OCI-LY3 (cell line): ENCODE results near the gene CDH23.

ENCODE experiments used
- H2AFZ ChIP-seq: fragments of 200-600, 300-600 bp; shearing (Covaris generic); 2 replicates; pipeline ENCODE4 v1.6.0; 2014; ENCODE audit warnings: antibody characterized with exemption, low read depth, low read length
- H3K27ac ChIP-seq: fragments of 200-600, 300-600 bp; sonication (generic); 2 replicates; pipeline ENCODE4 v1.5.1; 2014; ENCODE audit warnings: mild to moderate bottlenecking, low read length, moderate library complexity, mixed read lengths
- H3K27me3 ChIP-seq: fragments of 200-600, 300-600 bp; sonication (generic); 2 replicates; pipeline ENCODE4 v1.6.1; 2014; ENCODE audit warnings: low read depth, low read length, mixed read lengths
- H3K36me3 ChIP-seq: fragments of 200-600, 300-600 bp; sonication (generic); replicated peaks from 2 replicates; pipeline ENCODE3; 2014; ENCODE audit warnings: low read depth, low read length, mixed read lengths
- H3K4me1 ChIP-seq: fragments of 300-600, 200-600 bp; sonication (generic); 2 replicates; pipeline ENCODE4 v1.6.1; 2014; ENCODE audit warnings: low read length, mixed read lengths
- H3K4me2 ChIP-seq: fragments of 200-600, 300-600 bp; sonication (generic); 2 replicates; pipeline ENCODE4 v1.6.1; 2014; ENCODE audit warnings: low read length, mixed read lengths
- H3K4me3 ChIP-seq: fragments of 300-600, 200-600 bp; sonication (generic); 2 replicates; pipeline ENCODE4 v1.5.1; 2014; ENCODE audit warnings: antibody characterized with exemption, mild to moderate bottlenecking, low read length, moderate library complexity
- H3K79me2 ChIP-seq: fragments of 300-600, 200-600 bp; shearing (Covaris generic); 2 replicates; pipeline ENCODE4 v1.6.1; 2014; ENCODE audit warnings: mild to moderate bottlenecking, low read length, mixed read lengths
- H3K9ac ChIP-seq: fragments of 300-600, 200-600 bp; shearing (Covaris generic); 2 replicates; pipeline ENCODE4 v1.6.0; 2014; ENCODE audit warnings: mild to moderate bottlenecking, low read length, moderate library complexity
- H3K9me3 ChIP-seq: fragments of 200-600, 300-600 bp; shearing (Covaris generic); 2 replicates; pipeline ENCODE4 v1.6.1; 2014; ENCODE audit warnings: low read length, mixed read lengths; ENCODE audit not compliant: insufficient read depth
- H4K20me1 ChIP-seq: fragments of 200-600, 300-600 bp; sonication (generic); 2 replicates; pipeline ENCODE4 v1.6.1; 2016; ENCODE audit warnings: low read length, mixed read lengths; ENCODE audit not compliant: insufficient read depth
- EZH2phosphoT487 ChIP-seq: fragments of 200-600 bp; shearing (Covaris generic); IDR thresholded peaks from 2 replicates; pipeline ENCODE4 v1.6.1; 2018; ENCODE audit warnings: antibody characterized with exemption, mixed run types, low read depth
- TF ChIP-seq, protein P1 (sequence below): fragments of 200-600, 300-600 bp; sonication (generic); IDR thresholded peaks from 2 replicates; pipeline ENCODE4 v1.5.1; 2014; ENCODE audit warnings: antibody characterized with exemption, low read length, low read depth

CDH23 gene

DNA sequence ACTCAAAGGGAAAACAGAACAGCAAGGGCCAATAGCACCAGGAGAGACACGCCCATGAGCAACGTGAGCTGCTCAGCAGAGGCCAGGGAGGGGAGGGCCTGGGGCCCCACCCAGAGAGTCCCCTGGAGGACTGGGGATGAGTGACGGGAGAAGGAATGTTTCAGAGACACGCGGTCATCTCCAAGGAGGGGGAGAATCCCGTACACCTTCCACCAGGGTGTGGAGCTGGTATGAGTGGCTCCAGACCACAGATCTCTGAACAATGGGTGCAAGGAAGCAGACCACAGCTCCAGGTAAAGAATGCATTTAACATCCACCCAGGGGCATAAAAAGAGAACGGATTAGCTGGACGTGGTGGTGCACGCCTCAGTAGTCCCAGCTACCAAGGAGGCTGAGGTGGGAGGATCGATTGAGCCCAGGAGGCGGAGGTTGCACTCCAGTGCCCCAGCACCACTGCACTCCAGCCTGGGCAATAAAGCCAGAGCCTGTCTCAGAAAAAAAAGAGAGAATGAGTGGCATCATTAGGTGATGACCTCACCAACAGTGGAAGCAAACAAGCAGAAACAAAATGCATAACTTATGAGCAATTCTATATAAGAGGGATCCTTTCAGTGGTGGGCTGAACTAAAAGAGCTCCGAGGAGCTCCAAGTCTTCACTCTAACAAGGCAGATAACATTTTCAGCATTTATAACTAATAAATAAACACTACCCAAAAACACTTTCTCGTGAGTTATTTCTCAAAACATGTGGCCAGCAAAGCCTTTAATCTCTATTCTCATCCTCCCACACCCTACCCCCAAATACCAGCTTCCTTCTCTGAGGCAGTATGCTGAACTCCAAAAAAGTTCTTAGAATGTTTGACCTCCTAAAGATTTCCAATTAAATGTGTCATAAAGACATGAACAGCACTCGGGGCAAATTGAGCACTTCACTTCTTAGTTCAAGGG lies 441.8 kb downstream of the CDH23 start:
- H3K79me2 ChIP-seq, result peaks cover 24% of the 10 kb centered on the region
- H4K20me1 ChIP-seq, result peaks cover 88% of the 10 kb centered on the region
- H2AFZ ChIP-seq, result no peak overlapping the region
- H3K4me2 ChIP-seq, result no peak overlapping the region
- no peak overlapping the region for H3K4me3 ChIP-seq
- no peak overlapping the region for H3K9ac ChIP-seq
- H3K27ac ChIP-seq, result no peak overlapping the region
- peaks cover 59% of the 10 kb centered on the region for H3K27me3 ChIP-seq
- no peaks in the 10 kb centered on the region for H3K36me3 ChIP-seq
- H3K4me1 ChIP-seq, result peaks cover 38% of the 10 kb centered on the region
- TF ChIP-seq EZH2phosphoT487, result no peak
- TF ChIP-seq, protein P1, sequence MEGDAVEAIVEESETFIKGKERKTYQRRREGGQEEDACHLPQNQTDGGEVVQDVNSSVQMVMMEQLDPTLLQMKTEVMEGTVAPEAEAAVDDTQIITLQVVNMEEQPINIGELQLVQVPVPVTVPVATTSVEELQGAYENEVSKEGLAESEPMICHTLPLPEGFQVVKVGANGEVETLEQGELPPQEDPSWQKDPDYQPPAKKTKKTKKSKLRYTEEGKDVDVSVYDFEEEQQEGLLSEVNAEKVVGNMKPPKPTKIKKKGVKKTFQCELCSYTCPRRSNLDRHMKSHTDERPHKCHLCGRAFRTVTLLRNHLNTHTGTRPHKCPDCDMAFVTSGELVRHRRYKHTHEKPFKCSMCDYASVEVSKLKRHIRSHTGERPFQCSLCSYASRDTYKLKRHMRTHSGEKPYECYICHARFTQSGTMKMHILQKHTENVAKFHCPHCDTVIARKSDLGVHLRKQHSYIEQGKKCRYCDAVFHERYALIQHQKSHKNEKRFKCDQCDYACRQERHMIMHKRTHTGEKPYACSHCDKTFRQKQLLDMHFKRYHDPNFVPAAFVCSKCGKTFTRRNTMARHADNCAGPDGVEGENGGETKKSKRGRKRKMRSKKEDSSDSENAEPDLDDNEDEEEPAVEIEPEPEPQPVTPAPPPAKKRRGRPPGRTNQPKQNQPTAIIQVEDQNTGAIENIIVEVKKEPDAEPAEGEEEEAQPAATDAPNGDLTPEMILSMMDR, result no peak
- H3K9me3 ChIP-seq, result no peaks in the 10 kb centered on the region

GRCh38 chr10:71840177-71840957 lies 443.6 kb downstream of the CDH23 start:
- H3K9me3 ChIP-seq, result no peaks in the 10 kb centered on the region
- no peak overlapping the region for H3K4me3 ChIP-seq
- H3K4me2 ChIP-seq, result no peak overlapping the region
- no peak overlapping the region for H3K27ac ChIP-seq
- H2AFZ ChIP-seq, result no peak overlapping the region
- no peaks in the 10 kb centered on the region for H3K36me3 ChIP-seq
- peaks cover 50% of the 10 kb centered on the region for H3K27me3 ChIP-seq
- peaks cover 26% of the 10 kb centered on the region for H3K79me2 ChIP-seq
- H4K20me1 ChIP-seq, result peaks cover 82% of the 10 kb centered on the region
- H3K9ac ChIP-seq, result no peak overlapping the region
- TF ChIP-seq EZH2phosphoT487, result no peak
- TF ChIP-seq, protein P1, result no peak
- peaks cover 30% of the 10 kb centered on the region for H3K4me1 ChIP-seq

- no peaks in the 10 kb centered on the region for H3K36me3 ChIP-seq
- no peak overlapping the region for H3K4me3 ChIP-seq
- H3K79me2 ChIP-seq, result peaks cover 30% of the 10 kb centered on the region
- H3K9ac ChIP-seq, result no peak overlapping the region
- no peak overlapping the region for H3K27ac ChIP-seq
- H3K4me1 ChIP-seq, result peaks cover 25% of the 10 kb centered on the region
- H2AFZ ChIP-seq, result no peak overlapping the region
- H3K9me3 ChIP-seq, result no peaks in the 10 kb centered on the region
- H3K4me2 ChIP-seq, result no peak overlapping the region
- TF ChIP-seq EZH2phosphoT487, result no peak
- peaks cover 82% of the 10 kb centered on the region for H4K20me1 ChIP-seq
- peaks cover 48% of the 10 kb centered on the region for H3K27me3 ChIP-seq
Observed at GRCh38 chr10:71840958-71841335, 444.2 kb downstream of the CDH23 start.

DNA sequence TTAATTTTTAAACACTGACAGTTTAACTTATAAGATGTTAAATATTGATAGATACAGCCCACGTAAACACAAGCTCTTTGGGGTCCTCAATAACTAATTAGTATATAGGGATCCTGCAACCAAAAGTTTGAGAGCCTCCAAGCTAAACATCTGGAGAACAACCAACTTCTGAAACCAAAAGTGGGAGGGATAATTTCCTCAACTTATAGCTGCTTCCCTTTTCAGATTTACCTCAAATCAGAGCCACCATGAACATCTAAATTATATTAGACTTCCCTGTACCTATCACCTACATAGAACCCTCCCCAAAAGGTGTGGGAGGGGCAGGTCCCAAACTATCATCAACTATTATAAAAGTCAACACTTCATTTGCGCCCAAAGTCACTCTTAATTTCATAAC lies 445.7 kb downstream of the CDH23 start:
- H3K27me3 ChIP-seq, result peaks cover 44% of the 10 kb centered on the region
- TF ChIP-seq, protein P1, result no peak
- TF ChIP-seq EZH2phosphoT487, result no peak
- peaks cover 73% of the 10 kb centered on the region for H4K20me1 ChIP-seq
- no peak overlapping the region for H3K4me2 ChIP-seq
- peaks cover 10% of the 10 kb centered on the region for H3K4me1 ChIP-seq
- H3K9ac ChIP-seq, result no peak overlapping the region
- H2AFZ ChIP-seq, result no peak overlapping the region
- H3K27ac ChIP-seq, result no peak overlapping the region
- no peaks in the 10 kb centered on the region for H3K9me3 ChIP-seq
- H3K79me2 ChIP-seq, result peaks cover 24% of the 10 kb centered on the region
- no peaks in the 10 kb centered on the region for H3K36me3 ChIP-seq
- no peak overlapping the region for H3K4me3 ChIP-seq
